Measurements from ENCODE around the gene FARS2. TPM values are rescaled to one million over a fixed set of nuclear protein-coding genes. Genes with fewer than 3 reads are reported as not detected.

The FARS2 gene
- total and polyA plus RNA-seq, 2 of the 13 experiments (the other 11 are each of a cell fraction or from before 2014, with no cell fraction given), result 15.4 to 26.0 TPM

DNA sequence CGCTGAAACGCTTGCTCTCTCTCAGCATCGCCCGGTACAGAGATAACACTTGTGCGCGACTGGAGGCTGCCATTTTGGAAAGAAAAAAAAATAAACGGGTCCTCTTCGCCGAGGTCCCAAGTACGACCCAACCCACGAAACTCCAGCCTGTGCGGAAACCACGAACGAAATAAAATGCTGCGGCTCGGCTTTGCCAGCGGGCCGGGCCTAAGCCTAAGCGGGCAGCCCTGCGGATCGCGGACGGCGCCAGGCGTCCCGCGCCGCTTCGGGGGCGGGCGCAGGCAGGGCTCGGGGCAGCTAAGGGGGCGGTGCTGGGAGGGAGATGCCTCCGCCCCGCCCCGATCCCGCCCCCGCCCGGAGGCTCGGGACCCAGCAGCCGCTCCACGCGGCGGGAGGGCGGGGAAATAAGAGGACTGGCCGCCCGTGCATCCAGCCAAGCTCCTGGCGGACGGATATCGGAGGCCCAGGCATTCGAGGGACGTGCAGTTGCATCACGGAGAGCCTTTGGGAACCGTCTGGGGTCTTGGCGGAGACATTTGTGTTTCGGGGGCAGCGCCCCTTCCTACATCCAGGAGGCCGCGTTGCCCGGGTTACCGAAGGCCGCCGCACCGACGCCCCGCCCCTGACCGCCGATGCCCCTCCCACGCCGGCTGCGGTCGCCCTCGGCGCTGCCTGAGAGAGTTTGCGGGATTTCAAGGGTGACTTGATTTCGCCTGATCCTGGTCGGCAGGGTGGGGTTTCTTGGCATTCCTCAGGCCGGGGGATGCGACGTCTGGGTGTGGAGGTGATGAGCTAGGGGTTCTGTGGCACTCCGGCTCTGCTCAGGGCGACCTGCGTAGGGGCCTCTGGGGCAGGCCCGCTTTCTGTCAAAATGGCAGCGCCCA, at the start of gene FARS2, which contains the start of gene LYRM4 (continued):
- TF ChIP-seq, protein P1, sequence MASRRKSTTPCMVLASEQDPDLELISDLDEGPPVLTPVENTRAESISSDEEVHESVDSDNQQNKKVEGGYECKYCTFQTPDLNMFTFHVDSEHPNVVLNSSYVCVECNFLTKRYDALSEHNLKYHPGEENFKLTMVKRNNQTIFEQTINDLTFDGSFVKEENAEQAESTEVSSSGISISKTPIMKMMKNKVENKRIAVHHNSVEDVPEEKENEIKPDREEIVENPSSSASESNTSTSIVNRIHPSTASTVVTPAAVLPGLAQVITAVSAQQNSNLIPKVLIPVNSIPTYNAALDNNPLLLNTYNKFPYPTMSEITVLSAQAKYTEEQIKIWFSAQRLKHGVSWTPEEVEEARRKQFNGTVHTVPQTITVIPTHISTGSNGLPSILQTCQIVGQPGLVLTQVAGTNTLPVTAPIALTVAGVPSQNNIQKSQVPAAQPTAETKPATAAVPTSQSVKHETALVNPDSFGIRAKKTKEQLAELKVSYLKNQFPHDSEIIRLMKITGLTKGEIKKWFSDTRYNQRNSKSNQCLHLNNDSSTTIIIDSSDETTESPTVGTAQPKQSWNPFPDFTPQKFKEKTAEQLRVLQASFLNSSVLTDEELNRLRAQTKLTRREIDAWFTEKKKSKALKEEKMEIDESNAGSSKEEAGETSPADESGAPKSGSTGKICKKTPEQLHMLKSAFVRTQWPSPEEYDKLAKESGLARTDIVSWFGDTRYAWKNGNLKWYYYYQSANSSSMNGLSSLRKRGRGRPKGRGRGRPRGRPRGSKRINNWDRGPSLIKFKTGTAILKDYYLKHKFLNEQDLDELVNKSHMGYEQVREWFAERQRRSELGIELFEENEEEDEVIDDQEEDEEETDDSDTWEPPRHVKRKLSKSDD (CRISPR knock-in tag; IDR thresholded peaks at IDR 0.05; ENCODE audit: low read depth), result peak; percentile 56
- TF ChIP-seq CREM (IDR thresholded peaks at IDR 0.05), result peak; percentile 81
- no peak for TF ChIP-seq CREM (CRISPR knock-in tag; IDR thresholded peaks at IDR 0.05)
- TF ChIP-seq, protein P2, sequence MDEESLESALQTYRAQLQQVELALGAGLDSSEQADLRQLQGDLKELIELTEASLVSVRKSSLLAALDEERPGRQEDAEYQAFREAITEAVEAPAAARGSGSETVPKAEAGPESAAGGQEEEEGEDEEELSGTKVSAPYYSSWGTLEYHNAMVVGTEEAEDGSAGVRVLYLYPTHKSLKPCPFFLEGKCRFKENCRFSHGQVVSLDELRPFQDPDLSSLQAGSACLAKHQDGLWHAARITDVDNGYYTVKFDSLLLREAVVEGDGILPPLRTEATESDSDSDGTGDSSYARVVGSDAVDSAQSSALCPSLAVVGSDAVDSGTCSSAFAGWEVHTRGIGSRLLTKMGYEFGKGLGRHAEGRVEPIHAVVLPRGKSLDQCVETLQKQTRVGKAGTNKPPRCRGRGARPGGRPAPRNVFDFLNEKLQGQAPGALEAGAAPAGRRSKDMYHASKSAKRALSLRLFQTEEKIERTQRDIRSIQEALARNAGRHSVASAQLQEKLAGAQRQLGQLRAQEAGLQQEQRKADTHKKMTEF (CRISPR knock-in tag; IDR thresholded peaks at IDR 0.05), result peak; percentile 86
- no peak for TF ChIP-seq GABPA (IDR thresholded peaks at IDR 0.05; ENCODE audit: low read depth, low read length)
- TF ChIP-seq GABPA (CRISPR knock-in tag; IDR thresholded peaks at IDR 0.05; ENCODE audit: low read depth), result 0 out of 2 replicates have a peak, but pooled peaks have one; percentile 59
- TF ChIP-seq, protein P3, sequence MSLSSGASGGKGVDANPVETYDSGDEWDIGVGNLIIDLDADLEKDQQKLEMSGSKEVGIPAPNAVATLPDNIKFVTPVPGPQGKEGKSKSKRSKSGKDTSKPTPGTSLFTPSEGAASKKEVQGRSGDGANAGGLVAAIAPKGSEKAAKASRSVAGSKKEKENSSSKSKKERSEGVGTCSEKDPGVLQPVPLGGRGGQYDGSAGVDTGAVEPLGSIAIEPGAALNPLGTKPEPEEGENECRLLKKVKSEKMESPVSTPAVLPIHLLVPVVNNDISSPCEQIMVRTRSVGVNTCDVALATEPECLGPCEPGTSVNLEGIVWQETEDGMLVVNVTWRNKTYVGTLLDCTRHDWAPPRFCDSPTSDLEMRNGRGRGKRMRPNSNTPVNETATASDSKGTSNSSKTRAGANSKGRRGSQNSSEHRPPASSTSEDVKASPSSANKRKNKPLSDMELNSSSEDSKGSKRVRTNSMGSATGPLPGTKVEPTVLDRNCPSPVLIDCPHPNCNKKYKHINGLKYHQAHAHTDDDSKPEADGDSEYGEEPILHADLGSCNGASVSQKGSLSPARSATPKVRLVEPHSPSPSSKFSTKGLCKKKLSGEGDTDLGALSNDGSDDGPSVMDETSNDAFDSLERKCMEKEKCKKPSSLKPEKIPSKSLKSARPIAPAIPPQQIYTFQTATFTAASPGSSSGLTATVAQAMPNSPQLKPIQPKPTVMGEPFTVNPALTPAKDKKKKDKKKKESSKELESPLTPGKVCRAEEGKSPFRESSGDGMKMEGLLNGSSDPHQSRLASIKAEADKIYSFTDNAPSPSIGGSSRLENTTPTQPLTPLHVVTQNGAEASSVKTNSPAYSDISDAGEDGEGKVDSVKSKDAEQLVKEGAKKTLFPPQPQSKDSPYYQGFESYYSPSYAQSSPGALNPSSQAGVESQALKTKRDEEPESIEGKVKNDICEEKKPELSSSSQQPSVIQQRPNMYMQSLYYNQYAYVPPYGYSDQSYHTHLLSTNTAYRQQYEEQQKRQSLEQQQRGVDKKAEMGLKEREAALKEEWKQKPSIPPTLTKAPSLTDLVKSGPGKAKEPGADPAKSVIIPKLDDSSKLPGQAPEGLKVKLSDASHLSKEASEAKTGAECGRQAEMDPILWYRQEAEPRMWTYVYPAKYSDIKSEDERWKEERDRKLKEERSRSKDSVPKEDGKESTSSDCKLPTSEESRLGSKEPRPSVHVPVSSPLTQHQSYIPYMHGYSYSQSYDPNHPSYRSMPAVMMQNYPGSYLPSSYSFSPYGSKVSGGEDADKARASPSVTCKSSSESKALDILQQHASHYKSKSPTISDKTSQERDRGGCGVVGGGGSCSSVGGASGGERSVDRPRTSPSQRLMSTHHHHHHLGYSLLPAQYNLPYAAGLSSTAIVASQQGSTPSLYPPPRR (CRISPR knock-in tag; IDR thresholded peaks at IDR 0.05; ENCODE audit: borderline replicate concordance), result no peak
- TF ChIP-seq ZSCAN25 (CRISPR knock-in tag; IDR thresholded peaks at IDR 0.05), result 0 out of 2 replicates have a peak, but pooled peaks have one; percentile 21
- TF ChIP-seq GABPB1 (CRISPR knock-in tag; IDR thresholded peaks at IDR 0.05), result peak; percentile 82
- TF ChIP-seq ZFP82 (CRISPR knock-in tag; IDR thresholded peaks at IDR 0.05; ENCODE audit: borderline replicate concordance), result no peak; the same call in 1 of the 2 replicates
- TF ChIP-seq ZNF549 (CRISPR knock-in tag; IDR thresholded peaks at IDR 0.05), result 0 out of 2 replicates have a peak, but pooled peaks have one; percentile 48
- TF ChIP-seq MYNN (CRISPR knock-in tag; IDR thresholded peaks at IDR 0.05; ENCODE audit: low read depth), result 0 out of 2 replicates have a peak, but pooled peaks have one; percentile 61
- TF ChIP-seq, protein P4, sequence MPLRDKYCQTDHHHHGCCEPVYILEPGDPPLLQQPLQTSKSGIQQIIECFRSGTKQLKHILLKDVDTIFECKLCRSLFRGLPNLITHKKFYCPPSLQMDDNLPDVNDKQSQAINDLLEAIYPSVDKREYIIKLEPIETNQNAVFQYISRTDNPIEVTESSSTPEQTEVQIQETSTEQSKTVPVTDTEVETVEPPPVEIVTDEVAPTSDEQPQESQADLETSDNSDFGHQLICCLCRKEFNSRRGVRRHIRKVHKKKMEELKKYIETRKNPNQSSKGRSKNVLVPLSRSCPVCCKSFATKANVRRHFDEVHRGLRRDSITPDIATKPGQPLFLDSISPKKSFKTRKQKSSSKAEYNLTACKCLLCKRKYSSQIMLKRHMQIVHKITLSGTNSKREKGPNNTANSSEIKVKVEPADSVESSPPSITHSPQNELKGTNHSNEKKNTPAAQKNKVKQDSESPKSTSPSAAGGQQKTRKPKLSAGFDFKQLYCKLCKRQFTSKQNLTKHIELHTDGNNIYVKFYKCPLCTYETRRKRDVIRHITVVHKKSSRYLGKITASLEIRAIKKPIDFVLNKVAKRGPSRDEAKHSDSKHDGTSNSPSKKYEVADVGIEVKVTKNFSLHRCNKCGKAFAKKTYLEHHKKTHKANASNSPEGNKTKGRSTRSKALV (CRISPR knock-in tag; IDR thresholded peaks at IDR 0.05), result 0 out of 2 replicates have a peak, but pooled peaks have one; percentile 15
- peak; percentile 99 for TF ChIP-seq YY1 (IDR thresholded peaks at IDR 0.05; ENCODE audit: insufficient read depth, insufficient replicate concordance, low read depth, low read length)
- no peak for TF ChIP-seq RFX5 (IDR thresholded peaks at IDR 0.05; ENCODE audit: low read depth, low read length)
- TF ChIP-seq RXRA (CRISPR knock-in tag; IDR thresholded peaks at IDR 0.05), result peak; percentile 40; the same call in 1 of the 2 replicates
- no peak for TF ChIP-seq KAT2B (IDR thresholded peaks at IDR 0.05; ENCODE audit: borderline replicate concordance, low read depth, low read length)
- peak; percentile 90 for TF ChIP-seq SP4 (CRISPR knock-in tag; IDR thresholded peaks at IDR 0.05)

Measured in HepG2 (cell line).